ENCODE measurements around the gene ACTR1B.
"Not testable (repeated sequence)": the region's sequence is repeated elsewhere in the genome, so short reads cannot be mapped to it uniquely, and the experiment has no call there.

The ACTR1B gene

DNA sequence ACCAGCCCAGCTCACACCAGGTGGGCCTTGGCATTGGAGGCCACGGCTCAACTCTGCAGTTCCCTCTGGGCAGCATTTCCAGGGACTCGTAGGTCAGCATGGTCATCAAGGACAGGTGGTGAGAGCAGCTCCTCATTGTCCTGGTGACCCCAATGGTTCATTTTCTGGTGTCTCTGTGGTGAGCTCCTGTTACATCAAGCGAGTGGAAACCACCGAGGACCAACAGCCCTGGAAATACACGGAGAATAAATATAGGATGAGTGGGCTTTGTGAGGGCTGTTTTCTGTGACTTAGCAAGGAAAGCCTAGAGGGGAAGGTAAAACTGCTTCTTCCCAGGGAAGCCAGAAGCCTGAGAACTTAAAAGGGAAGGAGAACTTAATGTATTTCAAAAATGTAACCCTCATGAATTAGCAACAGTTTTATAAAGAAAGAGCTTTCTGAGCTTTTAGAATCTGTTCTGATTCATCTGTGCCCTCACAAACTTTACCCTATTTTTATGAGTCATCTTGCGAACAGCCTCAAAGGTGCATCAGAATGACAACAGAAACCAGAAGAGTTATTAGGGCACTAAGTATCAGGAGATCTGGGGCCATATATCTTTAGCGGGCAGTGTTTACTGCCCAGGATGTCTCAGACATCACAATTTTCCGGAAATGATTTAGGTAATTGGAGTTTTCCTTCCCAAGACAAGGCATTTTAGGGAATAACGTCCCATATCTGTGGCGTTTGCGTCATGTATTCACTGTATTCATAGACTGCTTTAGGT, 24.4 kb upstream of the ACTR1B start:
- no peak for DNase-seq (ENCODE audit: low read depth)

DNA sequence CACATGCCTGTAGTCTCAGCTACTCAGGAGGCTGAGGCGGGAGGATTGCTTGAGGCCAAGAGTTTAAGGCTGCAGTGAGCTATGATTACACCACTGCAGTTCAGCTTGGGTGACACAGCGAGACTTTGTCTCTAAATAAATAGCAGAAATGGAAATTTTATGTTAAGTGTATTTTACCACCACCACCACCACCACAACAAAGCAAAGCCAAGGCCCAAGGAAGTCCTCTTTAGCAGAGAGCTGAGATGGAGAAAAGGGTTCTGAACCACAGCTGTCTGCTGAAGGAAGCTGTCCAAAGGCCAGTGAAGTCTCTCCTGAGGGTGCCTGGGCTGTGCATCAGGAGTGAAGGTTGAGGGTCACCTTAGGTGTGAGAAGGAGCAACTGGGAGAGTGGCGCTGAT, 23.4 kb upstream of the ACTR1B start:
- not testable (repeated sequence) for DNase-seq (ENCODE audit: low read depth)

DNA sequence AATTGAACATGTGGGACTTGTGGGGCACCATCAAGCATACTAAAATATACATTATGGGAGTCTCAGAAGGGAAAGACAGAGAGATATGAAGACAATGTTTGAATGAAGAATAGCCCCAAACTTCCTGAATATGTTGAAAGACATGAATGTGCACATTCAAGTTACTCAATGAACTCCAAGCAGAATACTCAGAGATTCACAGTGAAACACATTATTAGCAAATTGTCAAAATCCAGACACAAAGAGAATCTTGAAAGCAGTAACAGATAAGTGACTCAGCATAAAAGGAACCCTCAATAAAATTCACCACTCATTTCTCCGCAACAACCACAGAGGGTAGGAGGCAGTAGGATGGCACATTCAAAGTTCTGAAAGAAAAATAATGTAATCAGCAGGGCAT, 14.5 kb upstream of the ACTR1B start:
- DNase-seq (ENCODE audit: low read depth), result no peak

DNA sequence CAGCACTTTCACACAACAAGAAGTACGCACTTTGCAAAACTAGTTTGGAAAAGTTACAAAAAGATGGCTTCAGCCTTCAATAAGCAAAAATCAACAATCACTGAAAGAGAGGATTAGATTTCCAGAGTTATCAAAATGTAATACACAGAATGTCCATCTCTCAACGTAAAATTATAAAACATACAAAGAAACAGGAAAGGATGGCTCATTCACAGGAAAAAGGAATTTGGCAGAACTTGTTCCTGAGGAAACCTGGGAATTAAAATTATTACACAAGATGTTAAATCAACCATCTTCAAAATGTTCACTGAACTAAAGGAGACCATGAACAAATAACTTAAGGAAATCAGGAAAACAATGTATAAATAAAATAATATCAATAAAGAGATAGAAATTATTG, 13.6 kb upstream of the ACTR1B start:
- no peak for DNase-seq (ENCODE audit: low read depth)

- no peak for DNase-seq (ENCODE audit: low read depth)
Measured at GRCh38 chr2:97676620-97677019, 12.8 kb upstream of the ACTR1B start.

DNA sequence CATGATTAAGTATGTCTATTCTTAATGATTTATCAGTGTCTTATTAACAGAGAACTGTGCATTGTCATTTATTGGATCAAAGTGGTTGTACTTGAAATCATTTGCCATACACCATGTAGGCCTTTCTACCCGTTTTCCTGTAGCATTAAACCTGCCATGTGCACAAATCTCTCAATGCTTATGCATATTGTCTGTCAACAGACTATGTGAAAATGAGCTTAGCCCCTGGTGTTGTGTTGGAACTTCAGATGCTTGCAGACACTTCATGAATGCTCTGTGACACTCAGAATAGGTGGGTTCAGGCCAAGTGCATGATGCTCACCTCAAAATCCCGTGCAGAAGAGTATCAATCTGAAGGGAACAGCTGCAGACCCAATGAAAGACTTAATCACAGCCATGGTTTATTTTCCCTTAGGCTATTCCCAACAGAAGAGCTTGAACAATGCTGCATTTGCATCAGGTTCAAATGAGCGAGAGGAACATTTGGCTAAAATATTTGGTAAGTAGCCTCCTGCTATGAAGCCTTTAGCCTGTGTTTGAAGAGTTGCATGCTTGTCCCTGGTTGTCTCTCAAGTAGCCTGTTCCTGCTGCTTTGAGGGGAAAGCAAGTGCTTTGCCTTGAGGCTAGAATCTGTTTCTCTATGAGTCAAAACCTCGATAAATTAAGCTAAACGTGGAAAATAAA, 11.7 kb upstream of the ACTR1B start:
- DNase-seq (ENCODE audit: low read depth), result no peak

GRCh38 chr2:97673915-97674283, 10.1 kb upstream of the ACTR1B start:
- DNase-seq (ENCODE audit: low read depth), result no peak

GRCh38 chr2:97673182-97673914, 9.5 kb upstream of the ACTR1B start:
- DNase-seq (ENCODE audit: low read depth), result no peak

DNA sequence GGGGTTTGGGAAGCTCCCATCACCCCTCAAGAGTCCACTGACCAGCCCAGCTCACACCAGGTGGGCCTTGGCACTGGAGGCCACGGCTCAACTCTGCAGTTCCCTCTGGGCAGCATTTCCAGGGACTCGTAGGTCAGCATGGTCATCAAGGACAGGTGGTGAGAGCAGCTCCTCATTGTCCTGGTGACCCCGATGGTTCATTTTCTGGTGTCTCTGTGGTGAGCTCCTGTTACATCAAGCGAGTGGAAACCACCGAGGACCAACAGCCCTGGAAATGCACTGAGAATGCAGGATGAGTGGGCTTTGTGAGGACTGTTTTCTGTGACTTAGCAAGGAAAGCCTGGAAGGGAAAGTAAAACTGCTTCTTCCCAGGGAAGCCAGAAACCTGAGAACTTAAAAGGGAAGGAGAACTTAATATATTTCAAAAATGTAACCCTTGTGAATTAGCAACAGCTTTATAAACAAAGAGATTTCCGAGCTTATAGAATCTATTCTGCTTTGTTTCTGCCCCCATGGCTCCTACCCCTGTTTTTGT, 8.8 kb upstream of the ACTR1B start:
- not testable (repeated sequence) for DNase-seq (ENCODE audit: low read depth)

DNA sequence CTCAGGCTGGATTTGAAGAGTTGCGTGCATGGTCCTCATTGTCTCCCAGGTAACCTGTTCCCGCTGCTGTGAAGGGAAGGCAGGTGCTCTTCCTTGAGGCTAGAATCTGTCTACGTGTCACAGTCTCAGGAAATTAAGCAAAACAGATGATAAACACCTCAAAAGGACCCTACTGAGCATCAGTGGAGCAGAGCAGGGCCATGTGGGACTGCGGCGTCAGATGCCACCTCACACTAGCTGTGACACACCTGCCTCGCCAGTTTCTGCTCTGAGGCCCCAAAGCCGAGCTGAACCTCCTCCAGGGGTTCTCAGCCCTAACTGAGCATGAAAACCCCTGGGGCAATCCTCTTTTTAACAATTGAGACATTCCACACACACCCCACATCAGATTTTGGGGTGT, 7.7 kb upstream of the ACTR1B start:
- no peak for DNase-seq (ENCODE audit: low read depth)

GRCh38 chr2:97670471-97670870, 6.6 kb upstream of the ACTR1B start:
- no peak for DNase-seq (ENCODE audit: low read depth)

GRCh38 chr2:97669448-97669847, 5.6 kb upstream of the ACTR1B start, which contains the start of gene C2orf92:
Gene C2orf92, plus strand, starts transcription at chr2:97669713. Its CDS starts 76 bp downstream, at chr2:97669789.
- no peak for DNase-seq (ENCODE audit: low read depth)

- no peak for DNase-seq (ENCODE audit: low read depth)
Measured at GRCh38 chr2:97664636-97664970, 759 bp upstream of the ACTR1B start.

DNA sequence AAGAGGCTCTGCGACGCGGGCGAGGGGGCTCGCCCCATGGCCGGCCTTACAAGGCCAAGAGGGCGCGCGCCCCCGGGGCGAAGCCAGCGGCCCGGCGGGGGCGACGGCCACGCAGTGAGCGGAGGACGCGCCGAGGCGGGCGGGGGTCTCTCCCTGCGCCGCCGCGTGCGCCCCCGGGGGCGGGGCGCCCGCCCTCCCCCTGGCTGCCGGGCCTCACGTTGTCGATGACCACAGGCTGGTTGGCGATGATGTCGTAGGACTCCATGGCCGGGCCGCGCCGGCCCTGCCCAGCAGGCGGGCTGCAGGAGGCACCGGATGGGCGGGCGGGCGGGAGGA, 250 bp downstream of the ACTR1B start:
- no peak for DNase-seq (ENCODE audit: low read depth)

DNA sequence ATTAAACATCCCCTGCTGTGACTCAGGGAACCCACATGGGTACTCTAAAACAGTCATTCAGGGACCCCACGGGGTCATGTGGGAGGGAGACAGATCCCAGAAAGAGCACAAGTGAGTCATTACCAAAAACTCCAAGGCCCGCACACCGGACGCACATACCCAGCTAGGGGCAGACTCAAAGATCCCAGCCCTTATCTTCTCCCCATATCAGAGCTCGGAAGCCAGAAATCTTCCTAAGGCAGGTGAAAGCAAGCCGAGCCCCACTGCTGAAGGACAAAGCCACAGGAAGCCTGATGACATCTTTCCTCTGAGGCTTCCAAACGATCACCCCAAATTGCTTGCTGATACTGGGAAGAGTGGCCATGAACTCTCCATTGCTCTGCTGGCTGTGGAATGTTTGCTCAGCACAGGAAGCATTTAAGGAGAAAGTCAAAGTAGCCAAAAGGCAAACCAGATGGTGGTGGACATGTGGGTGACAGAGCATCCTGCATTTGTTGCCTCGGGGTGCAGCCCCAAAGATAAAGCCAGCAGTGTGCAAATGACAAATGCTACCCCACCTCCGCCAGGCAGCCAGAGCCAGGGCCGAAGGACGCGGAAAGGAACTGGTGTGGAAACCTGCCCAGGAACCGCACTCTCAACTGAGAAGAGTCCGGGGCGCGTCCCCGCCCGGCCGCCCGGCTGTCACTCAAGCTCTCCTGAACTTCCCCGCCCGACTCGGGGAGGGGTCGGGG, 784 bp downstream of the ACTR1B start:
- no peak for DNase-seq (ENCODE audit: low read depth)

DNA sequence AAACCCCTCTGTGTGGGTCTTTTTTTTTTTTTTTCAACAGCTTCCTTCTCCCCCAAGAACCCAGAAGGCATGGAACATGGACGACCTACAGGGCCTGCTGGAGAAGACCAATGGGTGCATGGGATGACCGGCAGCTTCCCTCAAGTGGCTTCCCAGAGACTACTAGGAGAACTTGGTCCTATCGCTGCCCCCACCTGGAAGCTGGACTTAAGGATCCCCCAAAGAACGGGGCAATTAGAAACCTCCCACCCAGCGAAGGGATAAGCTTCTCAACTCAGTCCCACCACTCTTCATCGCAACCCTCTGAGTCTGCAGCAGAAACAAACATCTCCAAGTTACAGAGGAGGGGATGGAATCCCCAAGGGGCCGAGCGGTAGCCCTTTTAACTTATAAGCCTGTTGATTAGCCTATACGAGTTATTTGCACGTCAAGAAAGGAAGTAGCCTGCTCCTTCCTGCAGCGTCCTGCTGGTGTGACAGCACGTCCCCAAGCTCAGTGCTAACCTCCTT, 1.4 kb downstream of the ACTR1B start:
- DNase-seq (ENCODE audit: low read depth), result no peak

- no peak for DNase-seq (ENCODE audit: low read depth)
Measured at GRCh38 chr2:97661927-97662326, 1.9 kb downstream of the ACTR1B start.

DNA sequence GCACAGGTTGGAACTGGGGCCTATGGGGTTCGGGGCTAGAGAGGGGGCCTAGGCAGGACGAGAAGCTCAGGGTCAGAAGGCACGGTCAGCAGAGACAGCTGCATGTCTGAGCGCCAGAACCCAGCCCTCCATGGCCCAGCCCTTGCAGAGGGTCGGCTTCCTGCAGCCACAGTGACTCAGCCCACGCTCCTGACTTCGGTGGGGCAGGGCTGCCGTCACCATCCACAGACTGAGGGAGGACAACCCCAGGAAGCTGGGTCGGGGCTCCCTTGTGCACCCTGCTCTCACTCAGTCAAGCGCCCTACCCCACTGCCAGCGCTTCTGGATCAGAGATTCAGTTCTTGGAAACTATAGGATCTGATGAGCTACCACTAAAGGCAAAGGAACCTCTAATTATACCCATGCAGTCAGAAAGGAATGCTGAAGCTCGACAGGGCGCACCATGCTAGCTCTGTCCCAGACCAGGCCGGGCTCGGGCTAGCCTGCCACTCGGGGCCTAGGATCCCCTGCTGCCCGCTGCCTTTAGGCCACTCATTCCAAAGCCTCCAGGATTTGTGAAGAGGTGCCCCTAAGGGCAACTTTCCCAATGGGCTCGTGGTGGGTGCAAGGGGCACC, 3.0 kb downstream of the ACTR1B start:
- no peak for DNase-seq (ENCODE audit: low read depth)

DNA sequence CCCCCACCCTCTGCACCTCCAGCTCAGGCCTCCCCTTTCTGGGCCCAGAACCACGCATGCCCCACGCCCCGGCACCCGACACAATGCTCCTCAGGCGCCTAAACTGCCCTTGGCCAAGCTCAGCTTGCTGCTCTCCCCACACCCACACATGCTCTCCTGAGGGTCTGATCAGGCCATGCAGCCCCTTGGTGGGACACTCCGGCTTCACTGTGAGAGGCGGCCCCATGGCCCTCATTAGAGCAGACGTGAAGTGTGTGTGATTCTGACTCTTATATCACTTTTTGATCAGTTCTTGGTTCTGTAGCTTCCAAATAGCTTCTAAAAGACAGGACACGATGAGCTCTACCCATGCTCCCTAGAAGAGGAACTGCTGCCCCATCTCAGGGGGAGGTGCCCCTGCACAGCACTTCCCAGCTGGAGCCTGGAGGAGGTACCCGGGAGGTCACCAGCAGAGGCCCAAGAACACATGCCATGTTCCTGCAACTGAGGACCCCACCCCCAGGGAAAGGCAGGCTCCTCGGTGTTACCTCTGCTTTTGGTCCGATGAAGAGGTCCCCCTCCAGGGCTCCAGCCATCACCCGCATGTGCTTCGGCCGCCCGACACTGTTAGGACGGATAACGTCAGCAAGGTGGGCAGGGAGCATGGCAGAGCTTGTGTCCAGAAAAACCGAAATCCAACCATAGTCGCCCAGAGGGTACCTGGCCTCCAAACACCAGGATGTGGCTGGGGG, 3.6 kb downstream of the ACTR1B start:
- no peak for DNase-seq (ENCODE audit: low read depth)

DNA sequence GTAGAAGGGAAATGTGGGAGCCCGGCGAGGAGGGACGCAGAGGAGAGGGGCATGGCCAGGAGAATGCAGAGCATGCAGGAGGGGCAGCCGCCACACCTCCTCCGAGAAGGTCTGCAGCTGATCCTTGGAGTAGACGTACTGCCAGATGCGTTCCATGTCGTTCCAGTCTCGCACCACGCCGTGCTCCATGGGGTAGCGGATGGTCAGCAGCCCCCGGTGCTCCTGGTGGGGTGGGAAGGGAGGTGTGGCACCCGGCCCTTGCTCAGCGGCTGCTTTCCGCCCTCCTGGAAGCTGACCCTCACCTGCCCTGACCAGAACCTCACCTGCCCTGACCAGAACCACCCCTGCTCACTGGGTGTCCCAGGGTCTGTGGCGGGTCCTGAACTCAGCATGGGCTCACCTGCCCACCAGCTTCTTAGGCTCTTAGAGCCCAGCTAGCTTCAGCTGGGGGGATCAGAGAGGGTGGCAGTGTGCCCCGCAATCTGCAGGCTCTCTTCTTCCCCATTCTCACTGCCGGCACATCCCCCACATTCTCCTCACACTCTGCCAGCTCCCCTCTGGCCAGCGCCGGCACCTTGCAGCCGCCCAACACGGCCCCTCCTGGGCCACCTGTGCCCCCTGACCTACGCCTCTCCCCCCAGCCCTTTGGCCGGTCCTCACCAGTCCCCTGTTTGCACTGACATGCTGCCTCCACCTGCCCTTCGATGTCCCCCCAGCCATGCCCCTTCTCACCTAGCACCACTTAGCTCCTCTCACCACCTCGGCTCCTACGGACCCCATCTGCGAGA, 4.4 kb downstream of the ACTR1B start:
- no peak for DNase-seq (ENCODE audit: low read depth)
